Measurements from ENCODE around the gene EXOC6B.

EXOC6B gene

GRCh38 chr2:72716601-72717000, 109.2 kb downstream of the EXOC6B start:
- no peak for DNase-seq (ENCODE audit: extremely low read depth, insufficient read length)
- no peaks in the 10 kb centered on the region for H3K36me3 ChIP-seq (ENCODE audit: control insufficient read depth, insufficient read depth, low read length)
- H3K4me3 ChIP-seq (replicated peaks; ENCODE audit: low read depth, low read length): no peak overlapping the region
- TF ChIP-seq CTCF (IDR thresholded peaks at IDR 0.05; ENCODE audit: insufficient read depth, low read length, poor library complexity, severe bottlenecking): no peak
- H3K27me3 ChIP-seq (replicated peaks; ENCODE audit: control insufficient read depth, insufficient read depth, low read length): no peaks in the 10 kb centered on the region

- Histone ChIP-seq H3K36me3 (ENCODE audit: control insufficient read depth, insufficient read depth, low read length) (no peaks in the 10 kb centered on the region), H3K4me3 (replicated peaks; ENCODE audit: low read depth, low read length) (no peak overlapping the region), H3K27me3 (replicated peaks; ENCODE audit: control insufficient read depth, insufficient read depth, low read length) (no peaks in the 10 kb centered on the region)
- DNase-seq (ENCODE audit: extremely low read depth, insufficient read length): no peak
- no peak for TF ChIP-seq CTCF (IDR thresholded peaks at IDR 0.05; ENCODE audit: insufficient read depth, low read length, poor library complexity, severe bottlenecking)
These were observed 112.0 kb downstream of the EXOC6B start for GRCh38 chr2:72713857-72714256.

GRCh38 chr2:72712977-72713376, 112.9 kb downstream of the EXOC6B start:
- H3K27me3 ChIP-seq (replicated peaks; ENCODE audit: control insufficient read depth, insufficient read depth, low read length): no peaks in the 10 kb centered on the region
- no peak overlapping the region for H3K4me3 ChIP-seq (replicated peaks; ENCODE audit: low read depth, low read length)
- TF ChIP-seq CTCF (IDR thresholded peaks at IDR 0.05; ENCODE audit: insufficient read depth, low read length, poor library complexity, severe bottlenecking): no peak
- DNase-seq (ENCODE audit: extremely low read depth, insufficient read length): no peak
- H3K36me3 ChIP-seq (ENCODE audit: control insufficient read depth, insufficient read depth, low read length): no peaks in the 10 kb centered on the region

GRCh38 chr2:72712304-72712703, 113.5 kb downstream of the EXOC6B start:
- no peak for TF ChIP-seq CTCF (IDR thresholded peaks at IDR 0.05; ENCODE audit: insufficient read depth, low read length, poor library complexity, severe bottlenecking)
- Histone ChIP-seq H3K4me3 (replicated peaks; ENCODE audit: low read depth, low read length) (no peak overlapping the region), H3K36me3 (ENCODE audit: control insufficient read depth, insufficient read depth, low read length) (no peaks in the 10 kb centered on the region), H3K27me3 (replicated peaks; ENCODE audit: control insufficient read depth, insufficient read depth, low read length) (no peaks in the 10 kb centered on the region)
- no peak for DNase-seq (ENCODE audit: extremely low read depth, insufficient read length)

- Histone ChIP-seq H3K4me3 (replicated peaks; ENCODE audit: low read depth, low read length) (no peak overlapping the region), H3K27me3 (replicated peaks; ENCODE audit: control insufficient read depth, insufficient read depth, low read length) (no peaks in the 10 kb centered on the region), H3K36me3 (ENCODE audit: control insufficient read depth, insufficient read depth, low read length) (no peaks in the 10 kb centered on the region)
- no peak for TF ChIP-seq CTCF (IDR thresholded peaks at IDR 0.05; ENCODE audit: insufficient read depth, low read length, poor library complexity, severe bottlenecking)
- DNase-seq (ENCODE audit: extremely low read depth, insufficient read length): no peak
These were observed 115.2 kb downstream of the EXOC6B start for GRCh38 chr2:72710418-72711152.

GRCh38 chr2:72708236-72708635, 117.6 kb downstream of the EXOC6B start:
- Histone ChIP-seq H3K36me3 (ENCODE audit: control insufficient read depth, insufficient read depth, low read length) (no peaks in the 10 kb centered on the region), H3K27me3 (replicated peaks; ENCODE audit: control insufficient read depth, insufficient read depth, low read length) (no peaks in the 10 kb centered on the region), H3K4me3 (replicated peaks; ENCODE audit: low read depth, low read length) (no peak overlapping the region)
- DNase-seq (ENCODE audit: extremely low read depth, insufficient read length): no peak
- TF ChIP-seq CTCF (IDR thresholded peaks at IDR 0.05; ENCODE audit: insufficient read depth, low read length, poor library complexity, severe bottlenecking): no peak
